K562 (cell line): ENCODE results near the gene PRKAA2.

Experiments used
- CREB1 ChIP-seq, 2 experiments: sonication (generic) in 1 of 2; formaldehyde crosslinking in 1 of 2; IDR thresholded peaks; 2 replicates each; pipeline versions ENCODE4 v1.6.1 to v1.8.0; 2012 to 2022; ENCODE audit warnings: inconsistent platforms in 1 of 2, mild to moderate bottlenecking in 1 of 2, missing genetic modification reagents in 1 of 2, moderate library complexity in 1 of 2
- HMG20B ChIP-seq: fragments of 250-450 bp; sonication (Bioruptor Pico); IDR thresholded peaks from 2 replicates; pipeline ENCODE4 v1.5.0; 2021; ENCODE audit warnings: mild to moderate bottlenecking
- POLR2A ChIP-seq: fragments of 450-650 bp; conservative IDR thresholded peaks from 2 replicates; pipeline ENCODE4 v1.6.1; 2016
- SMC3 ChIP-seq: conservative IDR thresholded peaks from 2 replicates; pipeline ENCODE4 v1.6.1; 2011; ENCODE audit warnings: low read depth, low read length, improper control_type of control experiment; ENCODE audit not compliant: insufficient read depth
- SP2 ChIP-seq: IDR thresholded peaks from 2 replicates; pipeline ENCODE4 v1.6.1; 2011; ENCODE audit warnings: mild to moderate bottlenecking, low read depth, low read length, moderate library complexity; ENCODE audit not compliant: poor library complexity, severe bottlenecking; ENCODE audit errors: extremely low read depth
- ZNF354B ChIP-seq: fragments of 250-450 bp; sonication (Bioruptor Pico); IDR thresholded peaks from 2 replicates; pipeline ENCODE4 v1.4.0; 2020
- TF ChIP-seq, protein P1 (sequence below): fragments of 250-450 bp; sonication (Bioruptor Pico); IDR thresholded peaks from 2 replicates; pipeline ENCODE4 v1.8.0; 2021; ENCODE audit warnings: mild to moderate bottlenecking, moderate library complexity
- TF ChIP-seq, protein P2 (sequence below), 3 experiments: IDR thresholded peaks in 2 of 3; conservative IDR thresholded peaks in 1 of 3; 2 replicates each; pipeline ENCODE4 v1.5.1; 2011 to 2012; ENCODE audit warnings: low read length in 3 of 3, mild to moderate bottlenecking in 3 of 3, control low read depth in 2 of 3, improper control_type of control experiment in 1 of 3, inconsistent platforms in 1 of 3, low read depth in 1 of 3, mixed read lengths in 1 of 3, moderate library complexity in 1 of 3; ENCODE audit not compliant: insufficient read depth in 2 of 3

DNA sequence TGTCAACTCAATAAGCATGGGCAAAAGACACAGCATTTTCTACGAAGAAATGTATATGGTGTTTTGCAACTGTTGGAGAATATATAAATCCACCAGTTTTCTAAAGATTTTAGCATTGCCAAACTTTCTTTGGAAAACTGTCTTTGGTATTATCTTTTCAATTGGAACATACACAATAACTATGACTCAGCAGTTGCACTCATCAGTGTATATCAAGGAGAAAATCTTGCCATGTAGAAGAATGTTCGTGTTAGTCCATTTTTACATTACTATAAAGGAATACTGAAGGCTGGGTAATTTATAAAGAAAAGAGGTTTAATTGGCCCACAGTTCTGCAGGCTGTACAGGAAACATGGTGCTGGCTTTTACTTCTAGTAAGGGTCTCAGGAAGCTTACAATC is 41.1 kb downstream of the PRKAA2 start:
- TF ChIP-seq, protein P1, sequence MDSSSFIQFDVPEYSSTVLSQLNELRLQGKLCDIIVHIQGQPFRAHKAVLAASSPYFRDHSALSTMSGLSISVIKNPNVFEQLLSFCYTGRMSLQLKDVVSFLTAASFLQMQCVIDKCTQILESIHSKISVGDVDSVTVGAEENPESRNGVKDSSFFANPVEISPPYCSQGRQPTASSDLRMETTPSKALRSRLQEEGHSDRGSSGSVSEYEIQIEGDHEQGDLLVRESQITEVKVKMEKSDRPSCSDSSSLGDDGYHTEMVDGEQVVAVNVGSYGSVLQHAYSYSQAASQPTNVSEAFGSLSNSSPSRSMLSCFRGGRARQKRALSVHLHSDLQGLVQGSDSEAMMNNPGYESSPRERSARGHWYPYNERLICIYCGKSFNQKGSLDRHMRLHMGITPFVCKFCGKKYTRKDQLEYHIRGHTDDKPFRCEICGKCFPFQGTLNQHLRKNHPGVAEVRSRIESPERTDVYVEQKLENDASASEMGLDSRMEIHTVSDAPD (CRISPR knock-in tag), result no peak
- no peak for TF ChIP-seq HMG20B (CRISPR knock-in tag)
- TF ChIP-seq POLR2A, result no peak
- no peak for TF ChIP-seq SP2
- TF ChIP-seq SMC3, result no peak
- no peak for TF ChIP-seq CREB1 (IDR thresholded peaks at IDR 0.05)
- no peak for TF ChIP-seq CREB1 (CRISPR knock-in tag; IDR thresholded peaks at IDR 0.05)
- TF ChIP-seq ZNF354B (CRISPR knock-in tag), result no peak
- TF ChIP-seq, protein P2, sequence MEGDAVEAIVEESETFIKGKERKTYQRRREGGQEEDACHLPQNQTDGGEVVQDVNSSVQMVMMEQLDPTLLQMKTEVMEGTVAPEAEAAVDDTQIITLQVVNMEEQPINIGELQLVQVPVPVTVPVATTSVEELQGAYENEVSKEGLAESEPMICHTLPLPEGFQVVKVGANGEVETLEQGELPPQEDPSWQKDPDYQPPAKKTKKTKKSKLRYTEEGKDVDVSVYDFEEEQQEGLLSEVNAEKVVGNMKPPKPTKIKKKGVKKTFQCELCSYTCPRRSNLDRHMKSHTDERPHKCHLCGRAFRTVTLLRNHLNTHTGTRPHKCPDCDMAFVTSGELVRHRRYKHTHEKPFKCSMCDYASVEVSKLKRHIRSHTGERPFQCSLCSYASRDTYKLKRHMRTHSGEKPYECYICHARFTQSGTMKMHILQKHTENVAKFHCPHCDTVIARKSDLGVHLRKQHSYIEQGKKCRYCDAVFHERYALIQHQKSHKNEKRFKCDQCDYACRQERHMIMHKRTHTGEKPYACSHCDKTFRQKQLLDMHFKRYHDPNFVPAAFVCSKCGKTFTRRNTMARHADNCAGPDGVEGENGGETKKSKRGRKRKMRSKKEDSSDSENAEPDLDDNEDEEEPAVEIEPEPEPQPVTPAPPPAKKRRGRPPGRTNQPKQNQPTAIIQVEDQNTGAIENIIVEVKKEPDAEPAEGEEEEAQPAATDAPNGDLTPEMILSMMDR (IDR thresholded peaks at IDR 0.05 in 2 of 3, conservative IDR thresholded peaks at IDR 0.05 in 1 of 3; ENCODE audit: insufficient read depth in 2 of 3, low read depth in 1 of 3, low read length in 3 of 3), result no peak
